ENCODE results near the gene PDX1.

- TF ChIP-seq CTCF (conservative IDR thresholded peaks at IDR 0.05; ENCODE audit: low read length) = no peak
- TF ChIP-seq EZH2phosphoT487 (IDR thresholded peaks at IDR 0.05; ENCODE audit: borderline replicate concordance, low read depth, low read length) = no peak
Observed at GRCh38 chr13:27942972-27943371, 23.2 kb downstream of the PDX1 start.
